ENCODE measurements around the gene OR10V1.

DNA sequence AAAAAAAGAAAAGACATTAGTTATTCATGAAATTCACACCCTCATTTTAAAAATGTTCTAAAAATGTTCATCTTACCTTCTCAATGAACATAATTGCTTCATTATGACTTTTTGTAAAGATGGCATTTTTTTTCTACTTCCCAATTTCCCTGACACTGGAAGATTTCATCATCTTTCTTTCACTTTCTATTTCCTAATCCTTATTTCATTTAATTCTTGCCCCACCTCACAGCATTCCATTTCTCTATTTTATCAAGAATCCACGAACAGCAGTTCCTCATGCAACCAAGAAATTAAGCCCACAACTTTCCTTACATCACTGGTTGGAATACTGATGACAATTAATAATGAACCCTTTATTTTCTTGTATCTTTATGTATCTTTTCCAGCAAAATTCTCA is 46.7 kb downstream of the OR10V1 start:
- peak; percentile 81 for TF ChIP-seq CEBPB (IDR thresholded peaks at IDR 0.05; ENCODE audit: low read depth, low read length)
- TF ChIP-seq, protein P1, sequence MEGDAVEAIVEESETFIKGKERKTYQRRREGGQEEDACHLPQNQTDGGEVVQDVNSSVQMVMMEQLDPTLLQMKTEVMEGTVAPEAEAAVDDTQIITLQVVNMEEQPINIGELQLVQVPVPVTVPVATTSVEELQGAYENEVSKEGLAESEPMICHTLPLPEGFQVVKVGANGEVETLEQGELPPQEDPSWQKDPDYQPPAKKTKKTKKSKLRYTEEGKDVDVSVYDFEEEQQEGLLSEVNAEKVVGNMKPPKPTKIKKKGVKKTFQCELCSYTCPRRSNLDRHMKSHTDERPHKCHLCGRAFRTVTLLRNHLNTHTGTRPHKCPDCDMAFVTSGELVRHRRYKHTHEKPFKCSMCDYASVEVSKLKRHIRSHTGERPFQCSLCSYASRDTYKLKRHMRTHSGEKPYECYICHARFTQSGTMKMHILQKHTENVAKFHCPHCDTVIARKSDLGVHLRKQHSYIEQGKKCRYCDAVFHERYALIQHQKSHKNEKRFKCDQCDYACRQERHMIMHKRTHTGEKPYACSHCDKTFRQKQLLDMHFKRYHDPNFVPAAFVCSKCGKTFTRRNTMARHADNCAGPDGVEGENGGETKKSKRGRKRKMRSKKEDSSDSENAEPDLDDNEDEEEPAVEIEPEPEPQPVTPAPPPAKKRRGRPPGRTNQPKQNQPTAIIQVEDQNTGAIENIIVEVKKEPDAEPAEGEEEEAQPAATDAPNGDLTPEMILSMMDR (conservative IDR thresholded peaks at IDR 0.05; ENCODE audit: low read depth, low read length): no peak
- TF ChIP-seq MAFK (IDR thresholded peaks at IDR 0.05; ENCODE audit: low read depth, low read length): no peak
- no peak for TF ChIP-seq POLR2A (IDR thresholded peaks at IDR 0.05; ENCODE audit: low read depth, low read length)
- no peak for TF ChIP-seq ELK1 (IDR thresholded peaks at IDR 0.05; ENCODE audit: borderline replicate concordance, low read depth, low read length)
- no peak for TF ChIP-seq RAD21 (IDR thresholded peaks at IDR 0.05; ENCODE audit: low read length)
- no peak for TF ChIP-seq RCOR1 (IDR thresholded peaks at IDR 0.05; ENCODE audit: insufficient replicate concordance, low read length)
- TF ChIP-seq BHLHE40 (IDR thresholded peaks at IDR 0.05; ENCODE audit: low read depth, low read length): no peak
- no peak for TF ChIP-seq MXI1 (IDR thresholded peaks at IDR 0.05; ENCODE audit: borderline replicate concordance, low read depth, low read length)
- TF ChIP-seq MAZ (IDR thresholded peaks at IDR 0.05; ENCODE audit: borderline replicate concordance, low read depth, low read length): no peak
- TF ChIP-seq NFE2L2 (IDR thresholded peaks at IDR 0.05; ENCODE audit: low read depth, low read length): no peak
- no peak for TF ChIP-seq SMC3 (IDR thresholded peaks at IDR 0.05; ENCODE audit: low read depth, low read length)
- TF ChIP-seq RFX5 (IDR thresholded peaks at IDR 0.05; ENCODE audit: low read depth, low read length): no peak
